NCI-H2029 treated with DMSO at 0.1 percent for 48 hours (cell line): ENCODE data around the gene RAE1.

ENCODE experiments used
- DNase-seq: peaks from one replicate; lab custom pipeline; 2025; lab: John Stamatoyannopoulos, UW

RAE1 gene

DNA sequence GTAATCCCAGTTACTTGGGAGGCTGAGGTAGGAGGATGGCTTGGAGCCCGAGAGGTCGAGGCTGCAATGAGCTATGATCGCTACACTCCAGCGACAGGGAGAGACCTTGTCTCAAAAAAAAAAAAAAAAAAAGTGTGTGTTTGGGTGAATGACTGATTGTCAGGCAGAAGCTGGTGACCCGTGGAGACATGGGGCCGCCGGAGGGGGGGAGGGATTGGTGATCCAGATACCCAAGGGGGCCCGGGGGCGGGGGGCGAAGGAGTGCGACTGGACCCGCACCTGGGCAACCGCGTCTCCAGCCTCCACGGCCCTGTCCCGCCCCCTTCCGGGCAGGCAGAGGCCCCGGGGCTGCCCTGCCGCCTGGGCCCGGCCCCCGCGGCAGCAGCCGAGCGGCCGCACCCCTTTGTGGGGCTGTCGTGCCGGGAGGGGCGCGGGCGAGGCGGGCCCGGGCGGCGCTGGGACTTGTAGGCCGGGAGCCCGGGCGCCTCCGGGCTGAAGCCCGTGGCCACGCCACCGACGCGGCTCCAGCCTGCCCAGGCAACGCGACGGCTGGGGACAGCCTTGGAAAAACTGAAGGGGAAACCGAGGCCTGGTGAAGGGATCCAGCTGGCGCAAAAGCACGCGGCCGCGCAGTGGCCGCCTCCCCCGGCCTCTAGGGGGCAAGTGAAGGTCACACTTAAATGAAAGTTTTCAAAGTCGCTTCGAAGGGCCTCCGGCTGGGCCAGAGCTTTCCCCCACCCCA, 38.1 kb downstream of the RAE1 start:
- no peak for DNase-seq

DNA sequence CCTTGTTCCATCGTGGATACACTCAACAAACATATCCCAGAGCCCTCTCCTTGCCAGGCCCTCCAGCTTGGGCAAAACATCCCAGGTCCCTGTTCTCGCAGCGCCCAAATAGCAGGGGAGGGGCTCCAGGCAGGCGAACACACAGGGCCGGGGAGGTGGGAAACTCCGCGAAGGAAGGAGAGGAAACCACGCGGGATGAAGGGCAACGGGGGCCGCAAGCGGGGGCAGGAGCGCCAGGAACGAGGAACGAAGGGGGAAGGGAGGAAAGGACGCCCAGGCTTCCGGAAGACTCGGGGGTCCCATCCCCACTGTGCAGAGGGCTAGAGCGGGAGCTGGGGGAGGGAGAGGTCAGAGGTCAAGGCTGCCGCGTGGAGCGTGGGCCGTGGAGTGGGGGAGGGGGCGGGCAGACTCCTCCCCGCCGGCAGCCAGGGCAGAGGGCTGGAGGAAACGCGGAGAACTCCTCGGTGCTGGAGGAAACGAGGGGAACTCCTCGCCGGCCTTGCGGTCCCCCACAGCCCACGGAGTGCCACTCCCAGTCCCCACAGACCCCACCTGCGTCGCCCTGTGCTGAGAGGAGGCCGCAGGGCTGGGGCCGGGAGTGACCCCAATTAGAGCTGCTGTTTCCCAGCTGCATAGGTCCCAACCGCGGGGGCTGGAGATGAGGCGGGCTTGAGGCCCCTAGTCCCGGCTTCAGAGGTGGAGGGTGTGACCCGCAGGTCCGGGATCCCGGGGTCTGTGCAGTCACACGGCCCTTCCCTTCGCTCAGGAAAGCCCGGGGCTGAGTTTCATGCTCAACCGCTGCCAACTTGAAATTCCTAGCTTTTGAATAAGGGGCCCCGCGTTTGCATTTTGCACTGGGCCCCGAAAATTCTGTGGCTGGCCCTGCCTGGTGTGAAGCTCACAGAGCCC, 38.9 kb downstream of the RAE1 start:
- DNase-seq = no peak

DNA sequence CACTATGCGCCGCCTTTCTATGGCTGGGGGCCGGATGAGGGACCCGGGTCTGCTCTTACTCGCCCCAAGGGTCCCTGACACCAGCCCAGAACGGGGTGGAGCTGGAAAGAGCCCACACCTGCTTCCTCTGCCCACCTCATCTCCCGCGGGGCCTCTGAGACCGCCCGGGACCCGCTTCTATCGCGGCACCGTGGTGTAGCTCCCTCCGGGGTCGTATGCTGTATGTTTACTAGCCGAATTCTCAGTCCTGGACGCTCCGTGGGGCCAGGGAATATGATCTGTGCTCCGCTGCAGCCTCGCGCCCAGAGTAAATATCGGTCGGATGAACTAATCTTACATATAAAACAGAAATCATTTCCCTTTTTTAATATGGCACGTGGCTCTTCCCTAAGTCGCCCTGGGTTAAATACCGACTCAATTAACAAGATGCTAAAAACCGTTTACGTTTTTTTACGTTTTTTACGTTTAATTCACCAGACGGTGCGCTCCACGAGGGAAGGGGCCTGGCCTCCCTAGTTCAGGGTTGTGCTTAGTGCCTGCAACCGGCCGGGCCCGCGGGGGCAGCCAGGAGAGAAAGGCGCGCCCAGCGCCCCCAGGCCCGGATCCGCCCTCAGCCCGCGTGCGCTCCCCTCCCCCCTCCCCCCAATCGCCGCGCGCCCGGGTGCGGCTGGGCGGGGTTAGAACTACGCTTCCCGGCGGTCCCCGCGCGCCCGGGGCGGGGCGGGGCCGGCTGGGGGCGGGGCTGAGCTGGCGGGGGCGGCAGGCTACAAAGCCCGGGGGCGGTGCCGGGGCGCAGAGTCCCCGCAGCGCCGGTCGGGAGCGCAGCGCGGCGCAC, 39.8 kb downstream of the RAE1 start, which contains the start of gene RBM38:
Gene RBM38, plus strand, starts transcription at position 793 of the 835 bp plus-strand sequence. CDS start 186 bp downstream, outside the sequence.
- no peak for DNase-seq

DNA sequence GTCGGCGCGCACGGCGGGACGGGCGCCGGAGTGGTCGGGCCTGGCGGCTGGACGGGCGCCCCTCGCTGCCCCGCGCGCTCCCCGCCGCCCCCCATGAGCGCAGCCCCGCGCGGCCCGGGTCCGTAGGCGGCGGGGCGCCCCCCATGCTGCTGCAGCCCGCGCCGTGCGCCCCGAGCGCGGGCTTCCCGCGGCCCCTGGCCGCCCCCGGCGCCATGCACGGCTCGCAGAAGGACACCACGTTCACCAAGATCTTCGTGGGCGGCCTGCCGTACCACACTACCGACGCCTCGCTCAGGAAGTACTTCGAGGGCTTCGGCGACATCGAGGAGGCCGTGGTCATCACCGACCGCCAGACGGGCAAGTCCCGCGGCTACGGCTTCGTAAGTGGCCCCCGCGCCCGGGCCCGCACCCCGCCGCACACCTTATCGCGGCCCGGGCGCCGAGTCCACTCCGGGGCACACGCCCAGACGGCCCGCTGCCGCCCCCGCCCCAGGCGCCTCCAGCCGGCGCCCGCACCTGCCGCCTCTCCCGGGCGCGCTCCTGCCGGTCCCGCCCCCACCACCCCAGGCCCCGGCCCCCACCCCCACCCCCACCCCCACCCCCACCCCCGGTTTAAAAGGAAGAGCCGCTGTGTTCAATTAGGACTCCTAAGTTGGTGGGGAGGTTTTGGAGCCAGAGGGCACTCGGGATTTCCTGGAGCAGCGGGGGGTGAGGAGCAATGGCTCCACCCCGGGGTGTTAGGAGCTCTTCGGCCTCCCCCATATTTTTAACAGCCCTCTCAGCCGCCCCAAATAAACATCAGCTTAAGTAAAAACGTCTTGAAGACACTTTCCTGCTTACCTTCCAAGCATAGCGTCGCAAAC, 40.6 kb downstream of the RAE1 start:
- DNase-seq = no peak

DNA sequence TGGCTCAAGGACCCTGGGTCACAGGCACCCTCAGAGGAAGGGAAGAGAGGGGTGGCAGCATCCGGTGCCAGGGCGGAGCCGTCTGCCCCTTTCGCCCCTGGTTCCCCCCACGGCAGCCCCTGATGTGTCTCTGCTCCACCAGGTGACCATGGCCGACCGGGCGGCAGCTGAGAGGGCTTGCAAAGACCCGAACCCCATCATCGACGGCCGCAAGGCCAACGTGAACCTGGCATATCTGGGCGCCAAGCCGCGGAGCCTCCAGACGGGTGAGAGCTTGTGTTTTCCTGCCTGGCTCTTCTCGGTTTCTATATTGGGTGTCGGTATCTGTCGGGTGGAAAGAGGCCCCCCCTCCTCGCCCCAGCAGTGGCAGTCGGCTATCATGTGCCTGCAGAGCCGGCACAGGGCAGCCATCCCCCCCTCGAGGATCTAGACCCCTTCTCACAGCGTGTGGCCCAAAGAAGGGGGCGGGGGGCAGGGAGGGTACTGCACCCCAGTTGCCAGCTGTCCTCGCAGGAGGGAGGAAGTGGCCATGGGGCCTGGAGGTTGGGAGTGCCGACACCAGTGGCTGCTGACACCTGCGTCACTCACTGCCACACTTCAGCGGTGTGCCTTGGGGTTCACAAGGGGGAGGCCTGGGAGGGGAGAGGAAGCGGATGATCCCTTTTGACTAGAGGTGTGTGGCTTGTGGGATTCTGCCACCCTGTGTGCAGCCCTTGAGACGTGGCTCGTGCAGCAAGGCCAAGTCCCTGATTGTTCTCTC, 41.6 kb downstream of the RAE1 start:
- no peak for DNase-seq

DNA sequence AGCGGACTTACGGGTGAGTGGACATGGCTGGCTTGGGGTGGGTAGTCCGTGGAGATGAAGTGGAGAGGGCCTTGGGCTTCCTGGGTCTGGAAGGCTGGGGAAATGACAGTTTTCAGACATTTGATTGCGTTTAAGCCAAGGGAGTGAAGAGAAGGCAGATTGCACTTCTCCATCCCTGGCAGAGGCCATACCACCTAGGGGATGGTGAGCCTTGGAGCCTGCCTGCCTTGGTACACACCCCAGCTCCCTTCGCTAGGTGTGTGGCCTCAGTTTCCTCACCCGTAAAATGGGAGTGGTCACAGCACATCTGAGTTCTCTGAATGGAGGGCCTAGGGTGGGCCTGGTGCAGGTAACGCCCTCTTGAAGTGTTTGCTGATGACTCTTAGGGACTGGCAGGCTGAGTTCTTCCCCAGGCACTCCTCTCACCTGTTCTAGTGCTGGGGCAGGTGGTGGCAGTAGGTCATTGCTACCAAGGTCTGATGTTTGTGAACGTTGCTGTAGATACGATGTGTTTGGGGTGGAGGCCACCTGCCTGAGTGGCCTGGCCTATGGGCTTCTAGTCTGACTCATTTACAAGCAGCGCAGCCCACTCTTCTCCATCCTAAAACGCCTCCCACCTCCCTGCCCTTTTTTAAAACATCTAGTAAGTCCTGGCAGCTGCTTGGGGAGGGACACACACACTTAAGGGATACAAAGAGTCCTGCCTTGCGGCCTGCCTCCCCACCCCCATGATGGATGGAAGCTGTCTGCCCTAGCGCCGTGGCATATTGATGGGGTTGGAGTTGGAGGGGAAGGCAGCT, 42.5 kb downstream of the RAE1 start:
- peak; percentile 97 for DNase-seq

DNA sequence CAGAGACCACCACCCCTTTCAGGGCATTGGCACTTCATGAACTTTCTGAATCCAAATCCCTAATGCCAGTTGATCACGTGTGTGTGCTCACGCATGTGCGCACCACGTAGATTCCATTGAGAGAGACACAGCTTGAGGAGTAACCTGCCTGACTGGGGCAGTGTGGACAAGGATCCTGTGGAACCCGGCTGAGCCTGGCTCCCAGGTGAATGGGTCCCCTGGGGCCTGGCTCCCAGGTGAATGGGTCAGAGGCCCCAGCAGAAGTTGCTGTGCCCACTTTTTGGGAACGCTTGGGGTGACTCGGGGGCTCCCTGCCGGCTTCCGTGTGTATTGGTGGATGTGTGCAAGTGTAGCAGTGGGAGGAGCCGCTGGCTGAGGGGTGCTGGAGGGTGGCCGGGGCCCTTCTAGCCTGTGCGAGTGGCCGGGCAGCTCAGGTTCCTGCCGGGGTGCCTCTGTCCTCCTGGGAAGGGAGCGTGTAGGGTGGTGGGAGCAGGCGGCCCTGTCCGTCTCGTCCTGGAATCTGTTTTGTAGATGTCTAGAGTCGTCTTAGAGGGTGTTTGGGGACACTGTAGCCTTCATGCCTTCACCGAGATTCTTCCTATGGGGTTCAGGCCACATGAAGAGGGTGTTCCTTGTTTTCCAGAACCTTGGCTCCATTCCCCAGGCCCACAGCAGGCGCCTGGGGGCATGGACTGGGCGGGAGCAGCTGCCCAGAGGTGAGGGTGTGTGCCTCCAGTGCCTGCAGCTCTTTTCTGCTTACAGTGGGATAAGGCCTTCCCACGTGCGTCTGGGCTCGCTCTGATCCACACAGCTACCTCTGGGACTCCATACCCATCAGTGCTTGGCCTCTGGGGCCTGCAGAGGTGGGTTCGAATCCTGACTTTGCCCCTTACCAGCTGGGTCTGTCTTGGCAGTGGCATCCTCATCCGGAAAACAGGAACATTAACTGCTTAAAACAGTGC, 43.3 kb downstream of the RAE1 start:
- DNase-seq = no peak

DNA sequence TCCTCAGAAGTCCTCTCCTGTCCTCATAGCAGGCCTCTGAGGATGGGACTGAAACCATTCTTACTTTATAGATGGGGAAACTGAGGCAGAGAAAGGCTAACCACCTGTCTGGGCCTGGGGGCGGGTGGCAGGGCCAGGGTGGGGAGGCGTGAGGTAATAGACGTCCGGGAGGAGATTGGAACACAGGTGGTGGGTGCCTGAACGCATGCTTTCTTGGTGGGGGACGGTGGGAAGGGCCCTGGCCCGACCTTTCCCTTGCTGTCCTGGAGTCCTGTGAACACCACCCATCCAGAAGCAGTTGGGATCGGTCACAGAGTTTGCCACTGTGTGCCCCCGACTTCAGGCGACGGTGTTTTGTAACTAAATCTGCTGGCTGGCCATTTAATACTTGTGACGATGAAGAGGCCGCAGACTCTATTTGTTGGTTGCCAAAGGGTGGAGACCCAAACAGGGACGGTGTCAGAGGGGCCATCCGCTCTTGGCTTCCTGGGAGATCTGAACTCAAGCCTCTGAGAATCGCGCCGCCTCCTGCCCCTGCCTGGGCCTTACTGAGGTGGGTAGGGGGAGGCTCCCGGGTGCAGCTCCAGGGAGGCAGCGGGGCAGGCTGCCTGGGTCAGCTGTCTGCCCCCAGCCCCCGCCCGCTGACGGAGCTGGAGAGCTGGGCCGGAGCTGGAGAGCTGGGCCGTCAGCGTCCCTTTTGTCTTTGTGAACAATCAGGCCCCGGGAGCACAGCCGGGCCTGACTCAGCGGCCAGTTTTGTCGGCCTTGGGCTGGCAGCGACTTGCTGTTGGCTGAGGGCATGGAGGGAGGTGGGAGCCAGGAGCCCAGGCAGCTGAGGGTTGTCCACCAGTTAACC, 44.3 kb downstream of the RAE1 start:
- DNase-seq = no peak

DNA sequence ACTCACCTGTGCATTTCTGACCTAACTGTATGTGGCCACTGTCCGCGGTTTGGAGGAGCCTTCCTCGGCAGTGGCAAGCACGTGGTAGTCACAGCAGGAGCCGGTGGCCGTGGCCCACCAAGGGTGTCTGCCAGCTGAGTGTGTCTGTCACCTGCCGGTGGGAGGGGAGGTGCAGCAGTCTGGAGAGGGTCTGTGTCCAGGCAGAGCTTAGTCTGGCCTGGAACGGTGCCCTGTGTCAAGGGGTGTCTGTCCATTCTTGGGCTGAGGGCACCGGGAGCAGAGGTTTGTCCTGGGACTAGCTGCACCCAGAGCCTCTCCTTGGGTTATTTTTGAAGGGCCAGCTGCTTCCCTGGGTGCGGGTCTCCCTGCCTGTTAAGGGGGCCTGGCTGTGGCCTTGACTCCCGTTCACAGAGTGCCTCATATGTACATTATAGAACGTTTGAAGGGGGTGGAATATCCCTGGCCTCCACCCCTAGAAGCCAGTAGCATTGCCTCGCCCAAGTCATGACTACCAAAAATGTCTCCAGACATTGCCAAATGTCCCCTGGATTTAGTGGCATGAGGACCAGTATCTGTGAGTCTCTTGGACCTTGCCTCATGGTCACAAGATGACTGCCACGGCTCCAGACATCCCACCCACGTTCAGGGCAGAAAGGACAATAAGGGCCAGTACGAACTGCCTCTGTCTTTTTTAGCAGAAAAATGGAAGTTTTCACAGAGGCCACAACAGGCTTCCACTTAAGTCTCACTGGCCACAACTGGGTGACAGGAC, 45.3 kb downstream of the RAE1 start:
- no peak for DNase-seq

DNA sequence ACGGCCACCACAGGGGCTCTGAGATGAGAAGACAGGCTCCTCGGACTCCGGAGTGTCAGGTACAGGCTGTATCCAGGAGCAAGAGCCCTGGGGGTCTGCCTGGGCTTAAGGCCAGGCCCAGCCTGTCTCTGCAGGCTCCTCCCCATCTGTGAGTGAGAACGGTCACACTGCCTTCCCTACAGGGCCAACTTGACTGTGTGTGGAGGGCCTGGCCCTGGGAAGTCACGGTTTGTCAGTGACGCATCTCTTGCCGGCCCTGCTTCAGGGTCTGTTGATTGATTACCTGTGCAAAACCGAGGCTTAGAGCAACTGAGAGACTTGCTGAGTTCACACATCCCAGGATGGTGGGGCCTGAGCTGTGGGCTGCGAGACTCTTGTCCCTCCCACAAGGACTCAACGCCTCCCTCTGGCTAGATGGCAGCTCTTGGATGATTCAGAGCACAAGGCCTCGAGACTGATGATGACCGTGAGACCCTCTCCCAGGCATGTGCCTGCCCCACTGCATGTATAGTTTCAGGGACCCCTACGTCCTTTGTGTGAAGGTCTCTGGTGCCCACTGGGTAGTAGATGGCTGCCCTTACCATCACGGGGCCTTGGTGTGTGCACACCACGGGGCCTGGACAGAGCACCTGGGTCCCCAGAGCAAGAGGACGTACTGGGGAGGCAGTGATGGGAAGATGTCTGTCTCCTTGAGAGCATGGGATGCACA, 46.1 kb downstream of the RAE1 start:
- no peak for DNase-seq

DNA sequence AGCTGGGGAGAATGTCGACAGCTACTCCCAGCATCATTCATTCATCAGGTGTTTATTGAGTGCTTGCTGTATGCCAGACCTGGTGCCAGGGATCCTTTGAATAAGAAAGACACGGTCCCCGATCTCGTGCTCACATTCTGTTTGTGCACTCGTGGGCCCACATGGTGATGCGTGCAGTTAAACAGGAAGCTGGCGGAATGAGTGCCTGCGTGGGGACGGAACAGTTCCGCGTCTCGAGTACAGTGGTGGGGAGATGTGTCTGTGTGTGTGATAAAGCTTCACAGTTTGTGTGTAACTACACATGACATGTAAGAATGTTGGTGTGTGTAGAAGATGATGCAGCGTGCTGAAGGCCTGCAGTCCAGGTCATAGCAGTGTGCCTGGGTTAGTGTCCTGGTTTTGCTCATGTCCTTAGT, 46.6 kb downstream of the RAE1 start:
- no peak for DNase-seq

DNA sequence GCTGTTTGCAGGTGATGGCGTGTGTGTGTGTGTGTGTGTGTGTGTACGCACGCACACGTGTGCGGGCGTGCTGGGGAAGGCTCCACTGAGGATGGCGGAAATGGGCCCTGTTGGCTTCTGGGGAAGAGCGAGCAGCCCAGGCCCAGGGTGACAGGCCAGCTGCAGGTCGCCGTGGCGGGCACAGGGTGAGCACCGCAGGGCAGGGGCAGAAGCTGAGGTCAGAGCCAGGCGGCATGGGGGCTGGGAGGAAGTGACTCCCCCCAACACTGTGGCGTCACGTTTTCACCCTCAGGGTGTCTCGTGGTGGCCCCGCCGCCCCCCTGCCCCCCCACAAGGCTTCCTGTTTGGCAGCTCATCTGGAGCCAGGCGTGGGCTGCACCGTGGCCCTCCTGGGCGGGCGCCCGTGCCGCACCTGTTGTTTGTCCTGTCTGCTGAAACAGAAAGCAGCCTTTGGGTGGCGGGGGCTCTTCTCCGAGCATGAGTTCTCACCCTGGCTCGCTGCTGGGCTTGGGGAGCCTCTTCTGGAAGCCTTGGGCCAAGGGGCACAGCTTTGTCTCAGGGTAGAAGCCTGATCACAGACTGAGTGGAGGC, 47.3 kb downstream of the RAE1 start:
- DNase-seq = peak; percentile 47

DNA sequence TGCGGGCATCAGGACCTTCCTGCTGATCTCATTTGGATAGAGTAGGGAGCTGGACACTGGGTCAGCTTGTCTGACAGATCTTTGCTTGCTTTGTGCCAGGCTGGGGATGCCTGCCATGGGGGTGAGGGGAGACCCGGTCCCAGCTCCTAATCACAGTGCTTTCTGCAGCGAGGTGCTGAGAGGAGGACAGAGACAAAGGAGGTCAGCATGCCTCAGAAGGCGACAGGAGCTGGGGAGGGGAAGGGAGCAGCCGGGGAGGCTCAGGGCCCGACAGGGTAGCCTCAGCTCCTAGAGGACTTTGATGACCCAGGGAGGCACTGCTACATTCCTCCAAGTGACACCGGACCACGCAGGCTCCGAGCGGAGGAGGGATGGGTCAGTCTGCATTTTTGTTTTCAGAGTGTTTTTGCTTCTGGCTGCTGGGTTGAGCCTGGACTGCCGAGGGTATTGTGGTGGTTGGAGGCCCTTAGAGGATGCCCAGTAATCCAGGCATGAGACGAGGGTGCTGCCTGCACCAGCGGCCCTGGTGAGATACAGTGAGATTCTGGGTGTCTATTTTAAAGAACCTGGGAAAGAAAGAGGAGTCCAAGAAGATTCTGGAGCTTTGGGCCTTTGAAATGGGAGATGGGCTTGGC, 48.0 kb downstream of the RAE1 start:
- DNase-seq = no peak

DNA sequence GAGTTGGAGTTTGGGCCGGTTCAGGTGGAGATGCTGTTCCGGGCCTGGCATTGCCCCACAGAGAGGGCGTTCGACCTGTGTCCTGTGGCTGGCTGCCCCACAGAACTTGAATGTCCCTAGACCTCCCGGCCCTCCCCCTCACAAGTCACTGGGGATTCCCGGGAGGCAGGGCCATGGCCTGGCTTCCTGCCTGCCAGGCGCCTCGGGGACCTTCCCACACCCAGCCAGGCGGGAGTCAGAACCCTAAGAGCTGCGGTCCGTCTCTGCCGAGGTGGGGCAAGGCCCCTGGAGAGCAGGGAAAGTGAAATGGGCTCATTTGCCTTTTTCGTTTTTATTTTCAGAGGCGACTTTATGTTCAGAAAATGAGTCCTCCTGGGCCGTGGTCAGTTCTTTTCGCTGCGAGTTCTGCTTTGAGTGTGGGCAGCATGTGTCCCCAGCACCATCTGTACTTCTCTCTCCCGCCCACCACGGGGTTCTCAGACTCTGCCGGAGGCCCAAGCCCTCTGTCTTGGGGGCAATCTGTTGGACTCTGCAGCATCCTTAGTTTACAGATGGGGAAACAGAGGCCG, 48.6 kb downstream of the RAE1 start:
- no peak for DNase-seq

DNA sequence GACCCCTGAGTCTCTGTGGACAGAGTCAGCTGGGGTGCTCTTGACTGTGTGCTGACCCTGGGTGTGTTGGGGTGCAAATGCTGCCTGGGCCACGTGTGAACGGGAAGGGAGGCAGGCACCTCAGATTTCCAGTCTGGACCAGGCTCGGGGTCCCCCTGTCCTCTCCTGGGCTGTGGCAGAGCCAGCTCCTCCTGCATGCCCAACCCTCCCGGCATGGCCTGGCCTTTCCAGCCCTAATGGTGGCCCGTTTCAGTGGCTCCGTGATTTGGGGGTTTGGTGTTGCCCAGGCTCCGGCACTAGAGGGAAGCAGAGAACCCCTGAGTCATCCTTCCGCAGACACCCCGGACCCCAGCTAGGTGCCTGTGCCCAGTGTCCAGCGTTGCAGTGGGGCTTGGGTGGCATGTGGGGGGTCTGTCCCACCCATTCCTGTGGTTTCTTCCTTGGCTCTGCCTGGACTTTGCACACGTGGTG, 49.2 kb downstream of the RAE1 start:
- DNase-seq = no peak
